PFSK-1 (cell line): Measurements from ENCODE around the gene SORCS1.

ENCODE experiments used
- POLR2AphosphoS5 ChIP-seq: IDR thresholded peaks from 2 replicates; pipeline ENCODE4 v1.6.1; 2012; ENCODE audit warnings: low read depth, mild to moderate bottlenecking, control low read depth, low read length, moderate library complexity
- SIN3A ChIP-seq: IDR thresholded peaks from 2 replicates; pipeline ENCODE4 v1.6.1; 2012; ENCODE audit warnings: mild to moderate bottlenecking, low read length, moderate library complexity, borderline replicate concordance; ENCODE audit not compliant: insufficient read depth
- TAF1 ChIP-seq: IDR thresholded peaks from 2 replicates; pipeline ENCODE4 v1.6.1; 2012; ENCODE audit warnings: low read length, control low read depth, borderline replicate concordance; ENCODE audit not compliant: insufficient read depth

GRCh38 chr10:107168738-107169137, 4.2 kb upstream of the SORCS1 start:
- TF ChIP-seq POLR2AphosphoS5 (no peak), SIN3A (no peak), TAF1 (no peak)
